Stimulated activated naive CD8-positive, alpha-beta T cell treated with anti-CD3 and anti-CD28 coated beads, Interleukin-15, Interleukin-2, amounts not matched to agents 100 U/mL and 50 U/mL, for 24 hours (primary cell): ENCODE results near the gene XRCC1.
A peak's percentile ranks its signal among the peaks of the same experiment; 100 is the strongest.
"Not testable (repeated sequence)": the region's sequence is repeated elsewhere in the genome, so short reads cannot be mapped to it uniquely, and the experiment has no call there.

ENCODE experiments used
- ATAC-seq: fragments of 150-1000 bp; cut with Tn5 transposase; one replicate; pipeline ENCODE4 v1.10.0; 2021
- DNase-seq: peaks from one replicate; pipeline ENCODE4 v3.0.0; 2021

Gene XRCC1

DNA sequence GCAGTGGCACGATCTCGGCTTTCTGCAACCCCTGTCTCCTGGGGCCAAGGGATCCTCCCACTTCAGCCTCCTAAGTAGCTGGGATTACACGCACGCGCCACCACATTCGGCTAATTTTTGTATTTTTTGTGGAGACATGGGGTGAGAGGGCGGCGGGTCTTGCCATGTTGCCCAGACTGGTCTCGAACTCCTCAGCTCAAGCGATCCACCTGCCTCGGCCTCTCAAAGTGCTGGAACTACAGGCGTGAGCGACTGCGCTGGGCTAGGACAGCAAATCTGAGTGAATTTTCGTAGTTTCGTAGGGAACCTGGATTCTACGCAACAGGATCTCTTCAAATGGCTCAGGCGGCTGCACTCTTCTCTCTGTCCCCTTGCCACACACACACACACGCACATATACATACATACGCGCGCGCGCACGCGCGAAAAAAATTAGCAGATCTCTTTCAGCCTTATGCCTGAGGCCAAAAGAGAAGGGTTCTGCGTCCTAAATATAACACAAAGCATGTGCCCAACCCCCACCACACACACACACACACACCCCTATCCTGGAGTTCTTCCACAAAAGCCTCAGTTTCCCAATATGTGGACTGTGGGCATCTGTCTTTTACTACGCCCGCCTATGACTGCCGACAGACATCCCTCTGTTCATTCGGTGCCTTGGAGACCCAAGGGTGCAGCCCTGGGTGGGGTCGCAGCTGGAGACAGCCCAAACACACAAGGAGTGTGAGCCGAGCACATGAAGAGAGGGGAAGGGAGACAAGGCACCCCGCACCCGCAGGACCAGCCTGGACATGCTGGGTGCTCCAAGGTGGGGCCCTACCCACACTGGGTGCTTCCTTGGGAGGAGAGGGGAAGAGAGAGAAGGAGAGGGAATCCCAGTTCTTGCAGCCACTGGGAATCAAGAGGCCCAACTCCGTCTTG lies 890 bp upstream of the XRCC1 start:
- ATAC-seq (no peak), DNase-seq (peak; percentile 30)

DNA sequence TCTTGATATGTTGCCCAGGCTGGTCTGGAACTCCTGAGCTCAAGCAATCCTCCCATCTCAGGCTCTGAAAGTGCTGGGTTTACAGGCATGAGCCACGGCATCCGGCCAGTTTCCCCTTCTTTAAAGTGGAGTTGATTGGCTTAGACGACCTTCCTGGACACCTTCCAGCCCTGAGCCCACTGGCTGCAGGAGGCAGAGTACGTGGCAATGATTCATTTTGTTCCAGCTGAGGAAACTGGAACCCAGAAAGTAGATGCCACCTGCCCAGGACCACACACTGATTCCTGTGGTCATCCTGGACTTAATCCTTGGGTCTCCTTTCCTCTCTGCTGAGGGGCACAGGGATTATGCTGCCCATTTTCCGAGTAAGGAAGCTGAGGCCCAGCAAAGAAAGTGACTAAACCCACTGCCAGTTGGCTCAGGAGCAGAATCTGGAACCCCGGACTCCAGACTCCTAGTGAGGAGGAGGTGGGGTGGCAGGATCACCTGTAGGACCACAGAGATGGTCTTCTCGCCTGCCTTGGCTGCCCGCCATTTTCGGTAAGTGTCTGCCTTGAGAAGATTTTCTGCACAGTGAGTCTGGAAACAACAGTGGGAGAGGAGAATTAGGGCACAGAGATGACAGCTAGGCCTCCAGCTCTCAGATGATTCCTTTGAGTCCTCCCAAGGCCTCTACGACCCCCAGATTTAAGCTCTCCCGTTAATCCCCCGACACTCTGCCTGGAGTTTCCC lies 737 bp downstream of the XRCC1 start:
- DNase-seq (no peak), ATAC-seq (no peak)

DNA sequence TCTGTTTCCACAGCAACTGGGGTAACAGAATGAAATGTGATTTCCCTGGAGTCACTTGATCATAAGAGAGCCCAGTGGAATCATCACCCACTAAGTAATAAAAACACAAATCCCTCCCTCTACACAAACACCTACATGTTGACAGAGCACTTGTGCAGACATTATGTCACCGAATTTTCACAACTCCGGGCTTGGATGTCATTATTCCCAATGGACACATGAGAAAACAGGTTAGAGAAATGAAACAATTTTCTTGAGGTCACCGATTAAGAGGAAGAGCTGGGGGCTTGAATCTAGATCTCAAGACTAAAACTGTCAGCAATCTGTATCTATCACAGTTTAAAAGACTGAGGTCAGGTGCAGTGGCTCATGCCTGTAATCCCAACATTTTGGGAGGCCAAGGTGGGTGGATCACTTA lies 3.1 kb downstream of the XRCC1 start:
- ATAC-seq (no peak), DNase-seq (no peak)

DNA sequence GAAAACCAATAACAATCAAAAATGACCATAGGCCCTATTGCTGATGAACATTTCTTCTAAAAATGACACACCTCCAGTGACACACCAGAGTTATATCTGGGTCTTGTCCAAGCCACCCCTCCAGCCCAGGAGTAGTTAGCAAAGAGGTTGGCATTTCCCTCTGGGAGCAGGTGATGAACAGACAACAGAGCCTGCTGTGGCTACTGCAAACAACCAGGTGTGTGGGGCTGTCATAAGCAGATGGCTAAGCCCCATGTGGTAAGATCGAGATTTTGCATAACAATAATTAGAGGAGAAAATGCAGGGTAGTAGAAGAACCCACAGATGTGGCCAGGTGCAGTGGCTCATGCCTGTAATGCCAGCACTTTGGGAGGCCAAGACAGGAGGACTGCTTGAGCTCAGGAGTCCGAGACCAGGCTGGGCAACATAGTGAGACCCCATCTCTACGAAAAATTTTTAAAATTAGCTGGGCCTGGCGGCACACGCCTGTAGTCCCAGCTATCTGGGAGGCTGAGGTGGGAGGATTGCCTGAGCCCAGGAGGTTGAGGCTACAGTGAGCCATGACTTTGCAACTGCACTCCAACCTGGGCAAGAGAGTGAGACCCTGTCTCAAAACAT lies 5.0 kb downstream of the XRCC1 start:
- ATAC-seq (no peak), DNase-seq (no peak)

DNA sequence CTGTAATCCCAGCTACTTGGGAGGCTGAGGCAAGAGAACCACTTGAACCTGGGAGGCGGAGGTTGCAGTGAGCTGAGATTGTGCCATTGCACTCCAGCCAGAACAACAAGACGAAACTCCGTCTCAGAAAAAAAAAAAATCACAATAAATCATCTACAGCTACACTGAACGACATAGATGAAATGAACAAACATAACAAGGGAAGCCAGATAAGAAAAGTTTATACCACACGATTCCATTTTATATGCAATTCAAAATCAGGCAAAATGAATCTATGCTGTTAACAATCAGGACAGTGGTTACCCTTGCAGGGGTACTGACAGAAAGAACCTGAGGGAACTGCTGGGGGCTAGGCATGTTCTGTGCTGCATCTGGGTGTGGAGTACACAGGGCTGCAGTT lies 5.7 kb downstream of the XRCC1 start:
- no peak for DNase-seq
- no peak for ATAC-seq

DNA sequence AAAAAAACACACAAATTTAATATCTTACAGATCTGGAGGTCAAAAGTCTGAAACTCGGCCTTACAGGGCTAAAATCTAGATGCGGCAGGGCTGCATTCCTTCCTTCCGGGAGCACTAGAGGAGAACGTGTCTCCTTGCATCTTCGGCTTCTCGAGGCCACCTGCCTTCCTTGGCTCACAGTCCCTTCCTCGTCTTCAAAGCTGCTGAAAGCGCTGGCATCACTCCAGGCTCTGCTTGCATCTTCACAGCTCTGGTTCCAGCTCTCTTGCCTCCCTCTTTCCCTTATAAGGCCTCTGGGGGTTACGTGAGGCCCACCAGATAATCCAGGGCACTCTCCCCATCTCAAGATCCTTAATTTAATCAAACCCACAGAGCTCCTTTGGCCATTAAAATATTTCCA lies 10.5 kb downstream of the XRCC1 start:
- DNase-seq = no peak
- ATAC-seq = no peak

DNA sequence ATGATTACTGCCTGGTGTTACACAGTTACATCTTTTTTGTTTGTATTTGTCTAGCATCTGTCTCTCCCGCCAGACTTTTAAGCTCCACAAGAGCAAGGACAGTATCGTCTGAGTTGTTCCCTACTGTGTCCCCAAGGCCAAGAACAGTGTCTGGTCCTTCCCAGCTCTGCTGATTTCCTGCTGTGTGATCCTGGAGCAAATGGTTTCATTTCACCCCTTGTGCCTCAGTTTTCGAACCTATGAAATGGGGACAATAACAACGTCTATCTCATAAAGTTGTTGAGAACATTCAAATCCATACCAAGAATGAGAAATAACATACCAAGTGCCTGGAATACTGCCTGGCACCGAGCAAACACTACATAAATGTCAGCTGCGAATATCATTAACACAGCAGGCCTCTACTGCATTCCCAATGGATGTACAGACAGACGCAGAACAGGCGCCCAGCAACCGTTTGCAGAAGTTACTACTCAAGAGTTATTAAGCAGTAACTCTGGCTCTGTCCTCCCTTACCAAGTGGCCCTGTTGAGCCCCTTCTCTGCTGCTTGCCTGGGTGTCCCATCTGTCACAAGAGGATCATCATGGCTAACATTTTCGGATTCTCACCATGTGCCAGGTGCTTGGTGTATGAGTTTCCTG lies 11.4 kb downstream of the XRCC1 start:
- DNase-seq (no peak), ATAC-seq (no peak)

DNA sequence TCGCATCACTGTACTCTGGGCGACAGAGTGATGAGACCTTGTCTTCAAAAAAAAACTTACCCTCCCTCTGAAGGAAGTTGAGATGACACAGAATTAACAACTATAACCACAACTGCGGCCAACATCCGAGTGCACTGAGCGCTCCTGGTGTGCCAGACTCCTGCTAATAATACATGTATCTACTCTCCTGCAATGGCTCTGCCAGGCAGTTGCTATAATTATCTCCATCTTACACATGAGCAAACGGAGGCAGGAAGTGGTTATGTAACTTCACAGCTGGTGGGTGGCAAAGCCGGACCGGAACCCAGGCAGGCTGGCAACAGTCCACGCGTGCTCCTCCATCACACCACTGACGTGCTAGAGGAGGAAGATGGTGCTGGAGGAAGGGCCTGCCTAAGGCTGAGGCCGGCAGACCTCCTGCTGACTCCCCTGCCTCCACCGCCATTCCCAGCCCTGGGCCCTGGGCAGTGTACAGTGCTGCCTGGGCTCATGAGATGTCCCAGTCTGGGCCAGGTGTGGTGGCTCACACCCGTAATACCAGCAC lies 12.6 kb downstream of the XRCC1 start:
- peak; percentile 89 for ATAC-seq
- DNase-seq = peak; percentile 67

DNA sequence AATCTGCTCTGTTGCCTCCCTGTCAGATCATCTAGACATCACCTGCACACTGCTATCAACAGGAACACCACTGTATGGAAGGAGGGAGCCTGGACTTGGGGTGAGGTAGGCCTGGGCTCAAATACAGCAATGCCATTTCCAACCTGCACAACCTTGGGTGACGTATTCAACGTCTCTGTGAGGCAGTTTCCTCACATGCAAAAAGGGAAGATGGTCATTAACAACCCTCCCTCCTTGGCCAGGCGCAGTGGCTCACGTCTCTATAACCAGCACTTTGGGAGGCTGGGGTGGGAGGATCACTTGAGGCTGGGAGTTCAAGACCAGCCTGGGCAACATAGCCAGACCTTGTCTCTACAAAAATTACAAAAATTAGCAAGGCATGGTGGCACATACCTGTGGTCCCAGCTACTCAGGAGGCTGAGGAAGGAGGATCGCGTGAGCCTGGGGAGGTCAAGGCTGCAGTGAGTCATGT lies 13.1 kb downstream of the XRCC1 start:
- ATAC-seq (no peak), DNase-seq (no peak)

DNA sequence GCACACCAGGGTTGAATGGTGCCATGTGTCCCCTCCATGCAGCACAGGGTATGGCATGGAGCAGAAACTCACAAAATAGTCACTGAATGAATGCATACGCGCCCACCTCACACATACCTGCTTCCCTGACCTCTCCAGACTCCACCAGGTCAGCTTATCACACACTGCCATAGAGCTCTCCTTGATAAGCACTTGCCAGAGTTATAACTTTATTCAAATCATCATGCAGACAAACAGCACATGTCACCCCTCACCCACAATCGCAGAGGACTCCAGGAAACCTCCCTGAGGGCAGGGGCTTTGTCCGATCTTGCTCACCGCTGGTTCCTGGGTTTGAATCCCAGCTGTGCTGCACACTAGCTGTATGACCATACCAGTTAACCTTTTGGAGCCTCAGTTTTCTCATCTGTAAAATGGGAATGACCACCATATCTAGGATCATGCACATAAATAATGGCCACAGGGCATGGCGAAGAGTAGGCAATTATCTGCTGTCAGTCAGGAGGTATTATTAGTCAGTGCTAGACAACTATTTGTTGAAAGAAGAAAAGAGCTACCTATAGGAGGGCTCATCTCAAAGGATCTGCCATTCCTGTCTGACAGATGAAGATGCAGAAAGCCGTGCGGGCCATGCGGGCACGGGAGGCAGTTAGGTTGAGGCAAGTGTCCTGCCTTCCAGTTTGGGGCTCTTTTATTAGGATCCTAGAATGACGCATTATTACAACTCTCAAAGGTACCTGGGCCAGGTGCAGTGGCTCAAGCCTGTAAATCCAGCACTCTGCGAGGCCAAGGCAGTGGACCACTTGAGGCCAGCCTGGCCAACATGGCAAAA lies 14.0 kb downstream of the XRCC1 start:
- no peak for DNase-seq
- ATAC-seq = no peak

DNA sequence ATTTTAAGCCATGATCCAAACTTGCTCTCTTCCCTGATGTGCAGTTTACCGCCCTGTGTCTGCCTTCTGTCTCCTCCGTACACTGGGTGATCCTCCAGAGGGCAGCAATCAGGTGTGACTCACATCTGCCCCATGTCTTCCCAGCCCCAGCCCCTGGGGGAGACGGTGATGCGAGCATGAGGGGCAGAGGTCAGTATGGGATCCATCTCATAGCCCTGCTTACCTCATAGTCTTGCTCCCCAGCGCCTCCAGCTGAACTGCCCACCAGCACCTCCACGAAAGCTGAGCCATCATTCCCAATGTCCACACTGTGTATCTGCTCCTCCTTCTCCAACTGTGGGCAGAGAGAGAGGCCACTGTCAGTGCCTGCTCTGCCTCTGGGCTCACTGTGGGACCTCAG lies 14.6 kb downstream of the XRCC1 start:
- no peak for ATAC-seq
- peak; percentile 33 for DNase-seq

DNA sequence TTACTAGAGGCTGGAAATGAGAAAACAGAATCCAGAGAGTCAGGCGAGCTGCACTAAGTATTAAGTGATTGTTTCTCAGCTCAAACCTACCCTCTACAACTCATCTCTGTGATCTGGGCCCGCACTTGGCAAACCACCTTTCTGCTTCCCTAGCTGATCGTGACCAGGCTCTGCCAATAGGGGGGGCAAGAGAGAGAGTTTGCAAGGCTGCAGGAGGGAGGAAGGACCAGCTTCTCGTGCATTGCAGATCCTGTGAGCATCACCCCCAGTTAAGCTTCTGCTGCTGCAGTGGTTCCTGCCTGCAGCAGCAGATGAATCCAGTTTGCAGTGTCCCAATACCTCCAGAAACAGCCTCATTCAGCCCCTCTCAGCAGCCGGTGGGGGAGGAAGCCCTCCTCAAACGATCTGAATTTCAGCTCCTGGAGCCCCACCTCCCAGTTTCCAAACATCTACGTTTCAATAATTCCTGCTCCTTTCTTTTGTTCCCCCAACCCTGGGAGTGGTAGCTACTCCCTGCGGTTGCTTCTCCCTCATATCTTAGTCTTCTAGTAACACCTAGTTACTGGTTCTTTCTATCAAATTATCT lies 20.0 kb downstream of the XRCC1 start:
- ATAC-seq = peak; percentile 83
- DNase-seq = peak; percentile 85

DNA sequence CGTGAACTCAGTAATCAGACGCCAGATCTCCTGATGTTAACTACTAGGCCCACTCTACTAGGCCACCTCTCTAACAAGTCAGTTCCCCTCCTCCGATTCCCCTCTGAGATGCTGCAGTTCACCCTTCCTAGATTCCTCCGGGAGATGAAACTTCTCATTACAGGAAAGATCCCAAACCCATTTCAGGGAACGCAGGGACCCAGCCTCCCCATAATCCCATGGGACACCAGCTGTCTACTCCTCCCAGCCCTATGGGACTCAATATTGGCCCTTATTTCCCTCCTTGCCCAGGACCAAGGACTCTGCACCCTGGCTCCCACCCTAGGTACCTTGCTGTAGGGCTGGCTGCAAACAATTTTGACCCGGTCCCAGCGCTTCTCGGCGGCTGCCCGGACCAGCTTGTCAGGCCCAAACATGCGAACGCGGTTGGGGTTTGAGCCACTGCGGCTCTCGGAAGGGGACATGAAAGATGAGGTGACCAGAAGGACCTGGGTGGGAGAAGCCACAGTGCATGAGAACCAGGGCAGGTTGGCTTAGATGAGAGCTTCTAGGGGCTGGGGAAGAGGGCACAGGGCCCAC lies 20.9 kb downstream of the XRCC1 start:
- DNase-seq (no peak), ATAC-seq (no peak)

DNA sequence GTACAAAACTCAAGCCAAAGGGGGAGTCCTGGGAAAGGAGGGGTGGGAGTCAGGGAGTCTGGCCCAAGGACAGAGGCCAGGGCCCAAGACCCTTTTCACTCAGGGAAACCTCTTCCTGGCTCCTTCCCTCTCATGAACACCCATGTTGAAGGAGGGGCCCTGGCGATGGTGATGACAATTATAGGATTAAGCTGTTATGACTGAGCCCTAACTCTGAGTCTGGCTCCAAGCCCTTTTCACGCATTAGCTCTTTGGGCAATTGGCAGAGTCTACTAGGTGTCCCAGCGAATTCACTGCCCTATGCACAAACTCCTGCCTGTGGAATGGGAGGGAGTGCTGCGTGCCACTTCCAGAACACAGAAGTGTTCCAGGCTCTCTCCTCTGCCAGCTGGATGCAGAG lies 21.7 kb downstream of the XRCC1 start:
- ATAC-seq (no peak), DNase-seq (no peak)

DNA sequence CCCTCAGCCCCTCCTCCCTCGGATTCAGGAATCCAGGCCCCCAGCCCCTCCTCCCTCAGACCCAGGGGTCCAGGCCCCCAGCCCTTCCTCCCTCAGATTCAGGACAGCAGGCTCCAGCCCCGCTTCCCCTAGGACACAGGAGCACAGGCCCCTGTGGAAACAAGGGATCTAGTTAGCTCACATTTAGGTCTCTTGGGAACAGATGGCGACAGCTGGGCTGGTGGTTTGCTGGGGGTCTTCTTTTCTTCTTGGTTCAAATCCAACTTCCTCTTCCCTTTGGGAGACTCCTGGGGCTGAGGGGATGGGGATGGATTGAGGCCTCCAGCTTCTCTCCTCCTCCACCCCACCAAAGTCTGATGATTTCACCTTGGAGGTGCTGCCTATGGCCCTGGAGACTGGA lies 22.7 kb downstream of the XRCC1 start:
- ATAC-seq = no peak
- DNase-seq = no peak

DNA sequence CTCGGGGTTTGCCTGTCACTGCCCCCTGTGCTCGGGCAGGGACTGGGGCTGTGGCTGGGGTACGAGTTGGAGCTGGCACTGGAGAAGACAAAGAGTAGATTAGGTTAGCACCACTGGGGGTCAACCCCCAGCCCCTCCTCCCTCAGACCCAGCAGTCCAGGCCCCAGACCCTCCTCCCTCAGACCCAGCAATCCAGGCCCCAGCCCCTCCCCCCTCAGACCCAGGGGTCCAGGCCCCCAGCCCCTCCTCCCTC lies 23.2 kb downstream of the XRCC1 start:
- DNase-seq = no peak
- no peak for ATAC-seq

DNA sequence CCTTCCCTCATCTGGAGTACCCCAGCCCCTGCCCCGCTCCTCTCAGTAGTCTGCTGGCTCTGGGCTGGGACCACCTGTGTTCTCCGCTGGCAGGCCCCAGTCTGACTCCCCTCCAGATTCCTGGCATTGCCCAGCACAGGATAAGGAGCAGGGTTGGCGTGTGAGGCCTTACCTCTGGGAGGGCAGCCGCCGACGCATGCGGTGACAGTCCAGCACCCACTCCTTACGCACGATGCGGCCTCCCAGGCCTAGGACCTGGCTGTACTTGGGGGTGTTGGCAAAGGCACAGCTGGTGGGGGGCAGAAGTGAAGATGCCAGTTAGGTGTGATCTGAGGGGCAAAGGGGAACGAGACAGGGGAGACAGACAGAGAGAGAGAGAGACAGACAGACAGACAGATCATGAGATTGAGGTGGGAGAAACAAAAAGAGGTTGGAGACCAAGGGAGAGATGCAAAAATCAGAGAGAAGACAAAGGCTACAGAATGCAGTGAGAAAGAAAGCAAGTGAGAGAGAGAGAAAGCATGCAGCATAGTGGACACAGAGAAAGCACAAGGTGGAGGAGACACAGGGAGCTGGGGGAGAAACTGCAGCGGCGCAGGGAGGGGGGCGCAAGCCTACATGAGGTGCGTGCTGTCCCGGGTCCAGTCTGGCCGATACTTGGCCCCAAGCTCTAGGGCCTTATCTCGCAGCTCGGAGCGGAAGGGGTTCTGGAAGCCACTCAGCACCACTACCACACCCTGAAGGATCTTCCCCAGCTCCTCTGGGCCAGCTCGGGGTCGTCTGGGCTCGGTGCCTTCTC lies 23.7 kb downstream of the XRCC1 start:
- DNase-seq (no peak), ATAC-seq (no peak)

DNA sequence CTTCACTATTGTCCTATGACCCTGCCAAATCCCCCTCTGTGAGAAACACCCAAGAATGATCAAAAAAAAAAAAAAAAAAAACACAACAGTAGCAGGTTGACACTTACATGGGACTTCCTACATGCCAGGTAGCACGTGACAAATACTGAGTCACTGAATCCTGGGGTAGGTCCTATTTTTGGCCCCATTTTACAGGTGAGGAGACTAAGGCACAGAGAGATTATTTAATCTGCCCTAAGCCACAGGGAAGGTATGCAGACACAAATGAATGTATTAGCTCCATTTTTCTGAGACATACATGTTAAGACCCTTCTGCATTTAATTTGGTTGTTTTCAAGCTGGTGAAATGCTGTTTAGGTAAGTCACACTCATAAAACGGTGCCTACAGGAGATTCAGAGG lies 26.6 kb downstream of the XRCC1 start:
- no peak for DNase-seq
- ATAC-seq = no peak

DNA sequence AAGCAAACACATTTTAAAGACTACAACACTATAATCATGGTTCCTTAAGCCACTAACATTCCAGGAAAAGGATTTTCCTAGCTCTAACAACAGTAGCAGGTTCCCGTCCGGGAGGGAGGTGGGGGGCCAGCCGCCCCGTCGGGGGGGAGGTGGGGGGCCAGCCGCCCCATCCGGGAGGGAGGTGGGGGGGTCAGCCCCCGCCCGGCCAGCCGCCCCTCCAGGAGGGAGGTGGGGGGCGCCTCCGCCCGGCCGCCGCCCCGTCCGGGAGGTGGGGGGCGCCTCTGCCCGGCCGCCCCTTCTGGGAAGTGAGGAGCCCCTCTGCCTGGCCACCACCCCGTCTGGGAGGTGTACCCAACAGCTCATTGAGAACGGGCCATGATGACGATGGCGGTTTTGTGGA lies 27.4 kb downstream of the XRCC1 start:
- DNase-seq, ATAC-seq: not testable (repeated sequence)

DNA sequence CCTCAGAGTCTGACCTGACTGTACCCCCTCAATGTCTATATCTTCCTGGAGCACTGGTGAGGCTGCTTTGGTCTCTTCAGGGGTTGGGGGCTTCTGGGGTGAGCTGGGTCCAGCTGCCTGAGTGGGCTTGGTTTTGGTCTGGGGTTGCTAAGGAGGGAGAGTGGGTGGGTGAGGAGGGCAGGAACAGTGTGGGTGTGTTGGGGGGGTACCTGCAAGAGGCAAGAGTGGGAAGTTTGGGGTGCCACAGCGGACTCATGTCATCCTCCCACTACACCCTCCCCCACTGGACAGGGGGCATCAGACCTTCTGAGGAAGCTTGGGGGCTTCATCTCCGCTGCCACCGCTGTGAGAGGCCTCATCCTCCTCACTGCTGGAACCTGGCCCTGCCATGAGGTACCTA lies 28.7 kb downstream of the XRCC1 start:
- ATAC-seq (no peak), DNase-seq (no peak)
